Amygdala (tissue), 56 donors: ENCODE measurements around the gene BPTF.
"Not testable (repeated sequence)": the region's sequence is repeated elsewhere in the genome, so short reads cannot be mapped to it uniquely, and the experiment has no call there.

Experiments
- DNase-seq, 56 donors: peaks; one replicate each; lab custom pipeline; 2025; lab: John Stamatoyannopoulos, UW

BPTF gene

DNA sequence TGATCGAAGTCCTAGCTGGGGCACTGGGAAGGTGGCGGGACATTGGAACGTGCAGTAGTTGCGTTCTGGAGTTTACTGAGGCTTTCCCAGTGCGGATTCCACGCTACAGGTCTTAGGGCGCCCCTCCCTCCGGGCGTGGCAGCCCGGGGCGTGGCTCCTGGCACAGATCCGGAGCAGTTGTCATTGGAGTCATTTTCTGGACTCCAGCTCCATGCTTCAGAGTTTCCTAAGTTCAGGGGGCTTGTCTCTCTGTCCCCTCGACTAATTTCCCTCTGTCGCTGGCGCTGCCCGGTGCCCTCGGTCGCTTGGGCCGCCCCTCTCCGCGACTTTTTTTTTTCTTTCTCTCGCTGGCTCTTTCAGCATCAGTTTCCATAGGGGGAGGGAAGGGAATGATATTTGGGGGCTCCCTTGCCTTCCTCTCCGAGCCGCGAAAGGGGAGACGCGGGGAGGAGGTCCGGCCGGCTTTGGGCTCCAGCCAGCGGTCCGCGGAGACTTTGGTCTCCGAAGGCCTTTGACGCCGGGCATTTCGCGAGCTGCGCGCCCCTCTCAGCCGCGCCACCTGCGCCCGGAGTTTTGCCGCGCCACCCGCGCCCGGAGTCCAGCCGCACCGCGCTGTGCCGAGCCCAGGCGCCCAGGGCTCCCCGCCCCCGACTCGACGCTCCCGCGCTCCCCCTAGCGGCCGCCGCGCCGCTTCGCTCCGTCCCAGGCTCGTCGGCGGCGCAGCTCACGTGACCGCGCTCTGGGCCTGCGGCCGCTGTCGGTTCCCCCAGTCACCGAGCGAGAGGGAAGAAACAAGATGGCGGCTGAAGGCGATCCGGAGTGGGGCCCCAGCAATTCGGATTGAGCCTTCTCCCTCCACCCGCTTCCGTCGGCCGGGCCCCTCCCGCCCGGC is at the start of gene BPTF:
BPTF (plus strand) TSS at position 769 of the 892 bp plus-strand sequence. CDS start 222 bp downstream, outside the sequence.
- peak in 55 of 56 donors; percentile 39 to 93 (median 81) for DNase-seq

DNA sequence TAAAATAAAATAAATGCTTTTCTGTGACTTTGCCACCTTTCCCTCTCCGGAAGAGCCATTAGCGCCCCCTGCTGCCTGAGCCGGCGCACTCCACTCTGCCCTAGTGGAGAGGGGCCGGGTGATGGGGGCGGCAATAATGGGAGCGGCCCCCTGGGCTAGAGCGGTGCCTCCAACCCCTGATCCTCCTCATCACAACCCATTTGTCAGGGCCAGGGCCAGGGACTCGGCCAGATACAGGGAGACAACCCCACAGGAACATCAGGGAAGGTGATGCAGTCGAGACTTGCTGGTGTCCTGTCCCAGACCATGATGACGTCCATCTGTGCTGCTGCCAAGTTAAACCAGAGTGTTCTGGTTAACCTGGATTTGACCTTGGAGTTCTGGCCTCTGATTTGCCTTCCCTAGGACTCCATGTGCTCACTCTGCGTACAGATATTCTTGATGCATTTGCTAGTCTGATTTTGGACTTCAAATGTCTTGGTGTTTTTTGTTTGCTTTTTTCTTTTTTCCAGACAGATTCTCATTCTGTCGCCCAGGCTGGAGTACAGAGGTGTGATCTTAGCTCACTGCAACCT is 46.1 kb upstream of the BPTF start:
- DNase-seq = no peak

GRCh38 chr17:67784364-67785121 is 40.8 kb upstream of the BPTF start:
- DNase-seq = no peak

GRCh38 chr17:67785122-67785477 is 40.2 kb upstream of the BPTF start:
- no peak for DNase-seq

- DNase-seq = no peak
These were observed 39.8 kb upstream of the BPTF start for GRCh38 chr17:67785504-67785903.

- peak in 47 of 56 donors; percentile 2 to 81 (median 29) for DNase-seq
These were observed 24.8 kb upstream of the BPTF start for GRCh38 chr17:67800495-67800928.

- no peak for DNase-seq
These were observed 23.6 kb upstream of the BPTF start for GRCh38 chr17:67801626-67802175.

DNA sequence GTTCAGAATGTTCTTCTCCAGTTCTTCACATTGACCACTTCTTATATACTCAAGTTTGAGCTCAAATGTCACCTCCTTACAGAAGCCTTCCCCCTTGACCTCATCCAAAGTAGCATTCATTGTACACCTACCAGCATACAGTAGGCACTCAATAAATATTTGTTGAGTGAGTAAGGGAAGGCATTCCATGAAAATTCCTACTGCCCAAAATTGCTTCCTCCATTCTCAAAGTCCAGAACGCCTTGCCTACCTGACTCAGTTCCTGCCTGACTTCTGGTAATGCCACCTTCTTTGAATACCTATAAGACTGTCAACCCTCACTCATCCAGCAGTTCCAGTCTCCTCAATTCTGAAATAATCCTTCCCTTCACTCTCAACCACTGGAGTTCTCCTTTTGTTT is 14.8 kb upstream of the BPTF start:
- no peak for DNase-seq

DNA sequence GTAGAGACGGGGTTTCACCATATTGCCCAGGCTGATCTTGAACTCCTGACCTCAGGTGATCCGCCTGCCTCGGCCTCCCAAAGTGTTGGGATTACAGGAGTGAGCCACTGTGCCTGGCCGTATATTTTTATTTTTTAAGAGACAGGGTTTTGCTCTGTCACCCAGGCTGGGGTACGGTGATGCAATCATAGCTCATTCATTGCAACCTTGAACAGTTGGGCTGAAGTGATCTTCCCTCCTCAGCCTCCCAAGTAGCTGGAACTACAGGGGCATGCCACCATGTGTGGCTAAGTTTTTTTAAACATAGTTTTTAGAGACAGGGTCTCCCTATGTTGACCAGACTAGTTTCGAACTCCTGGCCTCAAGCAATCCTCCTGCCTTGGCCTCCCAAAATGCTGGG is 12.9 kb upstream of the BPTF start:
- not testable (repeated sequence) for DNase-seq

DNA sequence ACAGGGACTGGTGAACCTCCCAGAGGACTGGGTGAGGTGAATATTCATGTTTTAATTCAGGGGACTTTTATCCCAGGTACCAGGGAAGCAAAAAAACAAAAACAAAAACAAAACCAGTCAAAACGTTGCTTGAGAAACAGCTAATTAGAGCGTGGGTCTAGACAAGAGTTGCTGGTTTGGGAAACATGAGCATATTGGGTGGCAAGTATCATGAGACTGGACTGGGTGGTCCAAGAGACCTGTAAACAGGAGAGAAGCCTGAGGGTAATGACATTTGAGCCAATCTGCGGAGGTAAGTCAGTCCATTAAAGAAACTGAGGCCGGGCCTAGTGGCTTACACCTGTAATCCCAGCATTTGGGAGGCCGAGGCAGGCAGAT is 11.5 kb upstream of the BPTF start:
- no peak for DNase-seq

- DNase-seq = no peak
These were observed 6.9 kb upstream of the BPTF start for GRCh38 chr17:67818110-67819002.

GRCh38 chr17:67819722-67820121 is 5.6 kb upstream of the BPTF start:
- no peak for DNase-seq

- DNase-seq = no peak
These were observed 3.4 kb upstream of the BPTF start for GRCh38 chr17:67821871-67822367.

- DNase-seq = peak in 43 of 56 donors; percentile 6 to 81 (median 45)
These were observed 611 bp downstream of the BPTF start for GRCh38 chr17:67825627-67826601.

DNA sequence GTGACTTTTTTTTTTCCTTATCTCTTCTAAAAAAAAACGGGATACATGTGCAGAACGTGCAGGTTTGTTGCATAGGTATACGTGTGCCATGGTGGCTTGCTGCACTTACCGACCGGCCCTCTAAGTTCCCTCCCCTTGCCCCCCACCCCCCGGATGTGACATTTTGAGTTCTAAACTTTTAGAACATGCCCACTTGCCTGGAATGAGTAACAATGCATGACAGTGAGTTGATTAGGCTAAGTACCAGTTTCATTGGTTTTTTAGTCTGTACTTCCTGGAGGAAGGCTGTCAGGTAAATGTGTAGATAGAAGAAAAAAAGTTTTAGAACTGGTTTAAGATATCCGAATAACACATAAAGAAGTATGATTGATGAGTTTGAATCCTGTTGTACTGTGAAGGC is 4.0 kb downstream of the BPTF start:
- no peak for DNase-seq

GRCh38 chr17:67830440-67830839 is 5.1 kb downstream of the BPTF start:
- DNase-seq = peak in 7 of 56 donors; percentile 0 to 10 (median 3)

DNA sequence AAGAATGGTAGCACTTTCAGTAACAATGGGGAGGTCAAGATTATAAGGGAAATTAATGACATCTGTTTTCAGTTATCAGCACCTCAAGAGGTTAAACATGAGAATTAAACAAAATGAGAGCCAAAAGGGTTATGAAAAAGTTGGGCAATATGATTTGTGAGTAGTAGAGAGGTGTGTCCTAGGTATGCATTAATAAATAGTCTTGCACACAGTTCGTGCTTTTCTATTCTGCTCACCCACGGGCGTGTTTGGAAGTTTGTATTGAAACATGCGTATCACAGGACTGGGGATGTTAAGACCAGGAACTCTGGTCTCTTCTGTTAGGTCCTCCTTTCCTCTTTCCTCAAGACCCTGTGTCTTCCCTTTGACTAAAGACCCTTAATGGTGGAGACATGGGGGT is 6.0 kb downstream of the BPTF start:
- no peak for DNase-seq

DNA sequence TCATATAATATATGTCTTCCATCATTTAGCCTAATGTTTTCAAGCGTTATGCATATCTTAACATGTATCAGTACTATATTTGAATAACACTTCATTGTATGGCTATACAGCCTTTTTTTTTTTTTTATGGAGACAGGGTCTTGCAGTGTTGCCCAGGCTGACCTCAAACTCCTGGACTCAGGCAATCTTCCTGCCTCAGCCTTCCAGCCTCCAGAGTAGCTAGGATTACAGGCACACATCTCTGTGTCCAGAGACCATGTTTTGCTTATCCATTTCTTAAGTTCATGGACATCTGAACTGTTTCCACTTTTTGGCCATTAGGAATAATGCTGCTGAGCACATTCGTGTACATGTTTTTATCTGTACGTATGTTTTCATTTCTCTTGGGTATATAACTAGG is 7.8 kb downstream of the BPTF start:
- DNase-seq = no peak
